ENCODE data around the gene IRF6.

Gene IRF6

DNA sequence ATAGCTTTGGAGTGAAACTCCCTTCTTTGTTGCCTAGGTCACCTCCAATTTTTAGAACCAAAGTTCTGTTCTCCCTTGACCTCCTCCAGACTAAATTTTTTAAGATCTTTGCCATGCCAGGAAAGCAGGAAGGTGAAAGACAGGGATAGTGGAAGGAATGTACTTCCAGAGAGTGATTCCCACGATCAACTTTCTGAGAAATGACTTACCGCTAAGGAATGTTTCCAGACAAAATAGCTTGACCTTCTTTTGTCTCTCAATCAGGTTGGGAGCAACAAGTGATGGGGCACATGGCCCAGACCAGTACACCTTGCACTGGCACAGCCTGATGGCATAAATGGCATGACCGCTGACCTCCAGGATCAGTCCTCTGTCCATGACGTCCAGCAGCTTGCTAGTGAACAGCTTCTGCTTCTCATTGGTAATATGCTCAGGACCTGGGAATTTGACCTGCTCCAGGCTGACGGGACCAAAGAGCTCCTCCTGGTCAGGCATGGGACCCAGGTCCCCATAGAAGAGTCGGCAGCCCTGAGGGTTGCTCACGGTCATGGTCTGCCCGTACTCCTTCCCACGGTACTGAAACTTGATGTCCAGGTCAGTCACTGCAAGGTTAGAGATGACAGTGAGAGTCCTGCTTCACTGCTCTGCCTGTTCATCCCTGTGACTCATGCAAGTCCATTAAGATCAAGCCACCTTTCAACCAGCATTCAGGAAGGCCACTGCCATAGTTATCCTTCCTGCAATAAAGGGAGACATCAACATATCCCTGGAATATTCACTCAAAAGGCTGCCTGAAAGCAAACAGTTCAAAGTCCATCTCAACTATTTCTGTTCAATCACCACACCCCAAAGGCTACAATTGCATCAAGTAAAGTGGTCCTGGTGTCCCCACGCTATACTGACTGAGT, 15.4 kb downstream of the IRF6 start:
- H3K4me3 ChIP-seq (ENCODE audit: low read depth, low read length): no peak overlapping the region
- DNase-seq (ENCODE audit: low read depth): no peak
- TF ChIP-seq, protein P1, sequence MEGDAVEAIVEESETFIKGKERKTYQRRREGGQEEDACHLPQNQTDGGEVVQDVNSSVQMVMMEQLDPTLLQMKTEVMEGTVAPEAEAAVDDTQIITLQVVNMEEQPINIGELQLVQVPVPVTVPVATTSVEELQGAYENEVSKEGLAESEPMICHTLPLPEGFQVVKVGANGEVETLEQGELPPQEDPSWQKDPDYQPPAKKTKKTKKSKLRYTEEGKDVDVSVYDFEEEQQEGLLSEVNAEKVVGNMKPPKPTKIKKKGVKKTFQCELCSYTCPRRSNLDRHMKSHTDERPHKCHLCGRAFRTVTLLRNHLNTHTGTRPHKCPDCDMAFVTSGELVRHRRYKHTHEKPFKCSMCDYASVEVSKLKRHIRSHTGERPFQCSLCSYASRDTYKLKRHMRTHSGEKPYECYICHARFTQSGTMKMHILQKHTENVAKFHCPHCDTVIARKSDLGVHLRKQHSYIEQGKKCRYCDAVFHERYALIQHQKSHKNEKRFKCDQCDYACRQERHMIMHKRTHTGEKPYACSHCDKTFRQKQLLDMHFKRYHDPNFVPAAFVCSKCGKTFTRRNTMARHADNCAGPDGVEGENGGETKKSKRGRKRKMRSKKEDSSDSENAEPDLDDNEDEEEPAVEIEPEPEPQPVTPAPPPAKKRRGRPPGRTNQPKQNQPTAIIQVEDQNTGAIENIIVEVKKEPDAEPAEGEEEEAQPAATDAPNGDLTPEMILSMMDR (conservative IDR thresholded peaks at IDR 0.05; ENCODE audit: low read depth, low read length): no peak

DNA sequence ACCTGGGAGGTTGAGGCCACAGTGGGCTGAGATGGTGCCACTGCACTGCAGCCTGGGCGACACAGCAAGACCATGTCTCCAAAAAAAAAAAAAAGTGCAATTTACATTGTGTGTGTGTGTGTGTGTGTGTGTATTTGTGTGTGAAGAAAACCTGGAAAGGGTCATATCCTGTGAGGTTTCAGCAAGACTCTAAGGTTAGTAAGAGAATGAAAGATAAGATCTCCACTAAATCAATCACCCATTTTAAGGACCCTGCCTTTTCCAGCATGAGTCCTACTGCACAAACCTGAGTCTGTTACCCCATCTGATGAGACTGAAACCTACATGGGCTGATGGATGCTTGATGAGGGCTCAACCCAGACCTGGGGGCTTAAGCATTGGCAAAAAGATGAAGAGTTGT, 16.7 kb downstream of the IRF6 start:
- no peak for DNase-seq (ENCODE audit: low read depth)
- TF ChIP-seq, protein P1 (conservative IDR thresholded peaks at IDR 0.05; ENCODE audit: low read depth, low read length): no peak
- no peak overlapping the region for H3K4me3 ChIP-seq (ENCODE audit: low read depth, low read length)

DNA sequence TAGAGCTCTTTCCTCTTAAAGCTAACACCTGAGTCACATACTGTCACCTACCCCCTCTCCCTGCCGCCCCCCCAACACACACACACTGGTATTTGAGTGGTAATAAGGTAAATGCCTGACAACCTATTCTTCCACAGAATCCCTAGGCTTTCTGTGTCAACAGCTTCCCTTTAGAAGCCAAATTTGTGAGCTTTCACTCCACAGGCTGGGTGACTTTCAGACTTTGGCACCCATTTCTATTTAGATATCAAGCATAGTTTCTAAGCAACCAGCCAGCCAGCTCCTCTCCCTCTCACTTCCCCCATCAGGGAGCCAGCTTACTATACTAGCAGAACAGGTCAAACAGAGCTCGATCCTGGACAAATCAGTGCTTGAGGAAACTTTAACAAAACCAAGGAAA, 18.4 kb downstream of the IRF6 start:
- DNase-seq (ENCODE audit: low read depth): no peak
- no peak overlapping the region for H3K4me3 ChIP-seq (ENCODE audit: low read depth, low read length)
- TF ChIP-seq, protein P1 (conservative IDR thresholded peaks at IDR 0.05; ENCODE audit: low read depth, low read length): no peak

DNA sequence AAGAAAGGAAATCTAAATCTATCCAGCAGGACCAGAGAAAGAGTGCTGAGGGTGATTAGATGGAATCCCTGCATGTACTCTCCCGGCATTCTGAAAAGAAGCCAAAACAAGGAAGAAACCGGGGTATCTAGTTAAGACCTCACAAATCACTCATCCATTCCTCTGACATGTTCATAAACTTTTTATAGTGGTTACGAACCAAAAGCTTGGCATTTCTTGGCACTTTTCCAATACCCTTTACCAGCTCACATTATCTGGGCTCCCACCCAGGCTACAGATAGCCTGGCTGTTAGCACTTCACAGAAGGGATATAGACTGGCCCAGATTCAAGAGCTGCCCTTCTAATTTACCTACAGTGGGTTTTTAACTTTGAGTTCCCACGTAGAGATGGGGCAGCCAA, 19.8 kb downstream of the IRF6 start:
- no peak for DNase-seq (ENCODE audit: low read depth)
- no peak overlapping the region for H3K4me3 ChIP-seq (ENCODE audit: low read depth, low read length)
- TF ChIP-seq, protein P1 (conservative IDR thresholded peaks at IDR 0.05; ENCODE audit: low read depth, low read length): no peak

DNA sequence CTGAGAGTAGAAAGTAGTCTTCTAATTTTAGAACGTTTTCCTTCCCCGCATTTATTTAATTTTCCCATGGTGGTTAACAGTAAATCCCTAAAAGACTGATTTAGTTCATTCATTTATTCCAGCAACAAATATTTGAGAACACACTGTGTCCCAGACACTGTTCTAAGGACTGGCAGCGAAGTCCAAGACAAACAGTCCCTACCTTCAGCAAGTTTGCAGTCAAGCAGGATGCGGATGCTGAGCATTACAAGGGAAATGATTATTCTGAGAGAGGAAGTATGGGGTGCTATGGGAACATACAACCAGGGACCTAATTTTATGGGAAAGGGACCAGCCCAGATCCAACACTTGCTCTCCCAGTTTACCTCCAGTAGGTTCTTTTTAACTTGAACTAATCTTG, 20.4 kb downstream of the IRF6 start:
- TF ChIP-seq, protein P1 (conservative IDR thresholded peaks at IDR 0.05; ENCODE audit: low read depth, low read length): no peak
- no peak overlapping the region for H3K4me3 ChIP-seq (ENCODE audit: low read depth, low read length)

DNA sequence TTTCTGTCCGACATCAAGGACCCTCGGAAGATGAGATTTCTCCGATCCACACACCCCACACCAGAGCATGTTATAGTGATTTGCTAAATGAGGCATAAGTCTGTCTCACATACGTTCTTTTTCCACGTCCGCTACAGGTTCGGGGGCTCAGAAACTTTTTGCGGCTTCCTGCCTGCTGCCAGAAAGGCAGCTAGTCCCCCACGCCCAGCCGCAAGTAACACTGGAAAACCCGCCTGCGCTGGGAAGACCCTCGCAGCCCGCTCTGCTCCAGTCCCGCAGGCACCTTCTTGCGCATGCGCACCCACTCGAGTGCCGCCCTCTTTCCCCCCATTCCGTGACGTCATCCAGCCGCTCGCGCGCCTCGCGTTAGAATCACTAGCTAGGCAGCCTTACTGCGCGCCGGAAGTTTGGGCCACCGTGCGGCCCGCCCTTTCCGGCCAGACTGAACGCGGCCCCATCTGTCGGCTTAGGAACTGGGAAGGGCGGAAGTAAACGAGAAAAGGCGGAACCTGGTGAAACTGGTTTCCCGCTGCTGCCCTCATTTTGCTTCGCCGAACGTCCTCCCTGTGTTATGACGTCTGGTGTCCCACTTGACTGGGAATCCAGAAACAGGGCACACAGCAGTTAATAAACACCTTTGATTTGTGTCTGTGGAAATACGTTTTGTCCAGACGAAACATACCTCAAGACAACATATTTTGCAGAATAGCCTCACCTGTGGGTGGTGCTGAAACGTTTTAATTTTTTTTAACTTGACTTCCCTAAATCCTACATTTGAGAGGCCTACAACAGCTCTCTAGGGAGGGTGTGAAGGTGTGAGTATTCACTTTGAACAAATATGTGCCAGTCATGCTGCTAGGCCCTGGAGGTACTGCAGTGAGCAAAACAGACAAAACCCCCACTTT, 21.4 kb downstream of the IRF6 start, which contains the start of gene C1orf74:
TSS of gene C1orf74 (minus strand) at position 295 of the 905 bp plus-strand sequence. CDS start 925 bp downstream, outside the sequence.
- peak; percentile 98 for DNase-seq (ENCODE audit: low read depth)
- peak within 1 kb of the TSS; percentile 91 for H3K4me3 ChIP-seq (ENCODE audit: low read depth, low read length)
- TF ChIP-seq, protein P1 (conservative IDR thresholded peaks at IDR 0.05; ENCODE audit: low read depth, low read length): no peak

More for the DNA sequence above, 20.4 kb downstream of the IRF6 start:
- no peak for DNase-seq (ENCODE audit: low read depth)
